ACC112 (cell line): ENCODE results near the gene COL5A2.

Experiments
- H2AFZ ChIP-seq: fragments of 200-600 bp; sonication (generic); one replicate; pipeline ENCODE4 v1.6.0; 2017; ENCODE audit warnings: antibody characterized with exemption, low read length; ENCODE audit not compliant: unreplicated experiment
- H3K27ac ChIP-seq: fragments of 200-600 bp; sonication (generic); 2 replicates; pipeline ENCODE4 v1.5.1; 2014; ENCODE audit warnings: low read depth, mild to moderate bottlenecking, antibody characterized with exemption, low read length, moderate library complexity
- H3K27me3 ChIP-seq: fragments of 200-600 bp; sonication (generic); 2 replicates; pipeline ENCODE4 v1.6.1; 2014; ENCODE audit warnings: mild to moderate bottlenecking, antibody characterized with exemption, low read length, moderate library complexity, mixed read lengths; ENCODE audit not compliant: insufficient read depth
- H3K36me3 ChIP-seq: fragments of 200-600 bp; sonication (generic); 2 replicates; pipeline ENCODE4 v1.6.1; 2016; ENCODE audit warnings: mild to moderate bottlenecking, antibody characterized with exemption, low read length, moderate library complexity, mixed read lengths; ENCODE audit not compliant: insufficient read depth
- H3K4me1 ChIP-seq: fragments of 200-600 bp; sonication (generic); one replicate; pipeline ENCODE4 v1.6.1; 2016; ENCODE audit warnings: low read length, mixed read lengths; ENCODE audit not compliant: insufficient read depth, unreplicated experiment, control insufficient read depth
- H3K4me3 ChIP-seq: fragments of 200-600 bp; sonication (generic); 2 replicates; pipeline ENCODE4 v1.5.1; 2014; ENCODE audit warnings: mild to moderate bottlenecking, low read depth, low read length
- H3K79me2 ChIP-seq: fragments of 200-600 bp; sonication (generic); one replicate; pipeline ENCODE4 v1.6.0; 2016; ENCODE audit warnings: low read length; ENCODE audit not compliant: control insufficient read depth, unreplicated experiment, insufficient read depth

COL5A2 gene

GRCh38 chr2:189134485-189134884 is 45.1 kb downstream of the COL5A2 start:
- Histone ChIP-seq H3K27me3 (no peaks in the 10 kb centered on the region), H3K79me2 (peaks cover 87% of the 10 kb centered on the region), H3K4me3 (no peak overlapping the region), H3K27ac (peak overlapping the region; percentile 14; the same call in 1 of the 2 replicates), H3K4me1 (peaks cover 39% of the 10 kb centered on the region), H3K36me3 (peaks cover 15% of the 10 kb centered on the region; the same call in 1 of the 2 replicates), H2AFZ (no peak overlapping the region)

DNA sequence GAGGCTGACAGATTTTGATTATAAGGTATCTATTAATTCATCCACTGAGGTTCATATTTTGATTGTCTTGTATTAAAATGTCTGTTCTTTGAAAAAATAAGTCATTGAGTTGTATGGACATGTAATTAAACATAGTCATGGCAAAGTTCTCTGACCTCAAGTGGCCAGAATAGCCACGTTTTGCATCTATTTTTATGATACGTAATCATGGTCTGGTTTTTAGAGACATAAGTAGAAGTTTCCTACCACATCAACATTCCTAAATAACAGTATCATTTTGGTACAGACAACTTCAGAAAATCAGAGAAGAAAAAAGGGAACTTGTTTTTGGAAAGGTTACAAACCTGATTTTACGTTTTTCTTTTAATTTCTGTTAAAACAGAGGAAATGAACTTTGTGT is 47.6 kb downstream of the COL5A2 start:
- H3K79me2 ChIP-seq = peaks cover 89% of the 10 kb centered on the region
- no peaks in the 10 kb centered on the region for H3K27me3 ChIP-seq
- H3K36me3 ChIP-seq = peaks cover 24% of the 10 kb centered on the region
- no peak overlapping the region for H3K4me3 ChIP-seq
- H2AFZ ChIP-seq = no peak overlapping the region
- H3K27ac ChIP-seq = peak overlapping the region; percentile 84
- peaks cover 42% of the 10 kb centered on the region for H3K4me1 ChIP-seq

- peak overlapping the region; percentile 84 for H3K27ac ChIP-seq
- H3K4me3 ChIP-seq = peak overlapping the region; percentile 44
- H2AFZ ChIP-seq = no peak overlapping the region
- H3K36me3 ChIP-seq = peaks cover 34% of the 10 kb centered on the region
- peaks cover 90% of the 10 kb centered on the region for H3K79me2 ChIP-seq
- H3K4me1 ChIP-seq = peaks cover 37% of the 10 kb centered on the region
- no peaks in the 10 kb centered on the region for H3K27me3 ChIP-seq
Measured at GRCh38 chr2:189129971-189130370, 49.6 kb downstream of the COL5A2 start.

DNA sequence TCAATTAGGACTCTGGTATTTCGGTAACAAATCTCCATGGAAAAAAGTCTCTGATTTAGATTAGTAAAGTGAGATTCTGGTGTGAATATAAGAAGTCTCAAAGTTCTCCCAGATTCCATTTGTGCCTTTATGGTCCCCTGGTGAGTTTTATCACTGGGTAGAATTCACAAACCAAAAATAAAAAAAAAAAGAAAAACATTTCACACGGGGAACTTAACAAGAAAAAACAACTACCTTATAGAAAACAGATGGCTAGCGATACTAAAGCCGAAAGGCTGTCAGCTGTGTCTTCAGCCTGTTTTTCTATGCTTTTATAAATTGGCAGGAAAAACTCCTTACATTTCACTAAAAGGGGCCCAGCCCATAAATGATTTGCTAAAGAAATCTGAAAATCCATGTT is 50.6 kb downstream of the COL5A2 start:
- Histone ChIP-seq H3K27ac (peak overlapping the region; percentile 84), H3K4me3 (peak overlapping the region; percentile 33), H3K36me3 (peaks cover 34% of the 10 kb centered on the region), H3K27me3 (no peaks in the 10 kb centered on the region), H2AFZ (no peak overlapping the region), H3K4me1 (peaks cover 37% of the 10 kb centered on the region), H3K79me2 (peaks cover 91% of the 10 kb centered on the region)

- Histone ChIP-seq H3K4me1 (peaks cover 37% of the 10 kb centered on the region), H3K79me2 (peaks cover 88% of the 10 kb centered on the region), H3K27ac (no peak overlapping the region), H3K4me3 (no peak overlapping the region), H3K27me3 (no peaks in the 10 kb centered on the region), H3K36me3 (peaks cover 26% of the 10 kb centered on the region), H2AFZ (no peak overlapping the region)
Measured at GRCh38 chr2:189127756-189128155, 51.8 kb downstream of the COL5A2 start.

DNA sequence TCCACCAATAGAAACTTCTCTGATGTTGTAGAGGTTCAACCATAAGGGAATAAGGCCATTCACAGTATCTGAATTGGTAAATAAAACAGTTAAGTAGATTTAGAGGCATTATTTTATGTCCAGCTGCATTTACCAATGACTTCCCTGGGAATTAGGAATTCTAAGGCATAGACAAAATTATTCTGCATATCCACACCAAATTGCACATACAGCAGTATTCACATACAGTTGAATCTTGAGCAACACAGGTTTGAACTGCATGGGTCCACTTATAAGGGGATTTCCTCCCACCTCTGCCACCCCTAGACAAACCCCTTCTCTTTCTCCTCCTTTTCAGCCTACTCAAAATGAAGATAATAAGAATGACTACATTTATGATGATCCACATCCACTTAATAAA is 54.4 kb downstream of the COL5A2 start:
- H3K27me3 ChIP-seq = no peaks in the 10 kb centered on the region
- peaks cover 25% of the 10 kb centered on the region for H3K4me1 ChIP-seq
- H3K79me2 ChIP-seq = peaks cover 87% of the 10 kb centered on the region
- no peak overlapping the region for H3K27ac ChIP-seq
- H3K36me3 ChIP-seq = peaks cover 26% of the 10 kb centered on the region
- H2AFZ ChIP-seq = no peak overlapping the region
- H3K4me3 ChIP-seq = no peak overlapping the region

GRCh38 chr2:189124175-189124574 is 55.4 kb downstream of the COL5A2 start:
- no peak overlapping the region for H2AFZ ChIP-seq
- H3K36me3 ChIP-seq = peaks cover 26% of the 10 kb centered on the region
- H3K79me2 ChIP-seq = peaks cover 84% of the 10 kb centered on the region
- no peak overlapping the region for H3K4me3 ChIP-seq
- no peaks in the 10 kb centered on the region for H3K27me3 ChIP-seq
- H3K4me1 ChIP-seq = peaks cover 22% of the 10 kb centered on the region
- no peak overlapping the region for H3K27ac ChIP-seq

DNA sequence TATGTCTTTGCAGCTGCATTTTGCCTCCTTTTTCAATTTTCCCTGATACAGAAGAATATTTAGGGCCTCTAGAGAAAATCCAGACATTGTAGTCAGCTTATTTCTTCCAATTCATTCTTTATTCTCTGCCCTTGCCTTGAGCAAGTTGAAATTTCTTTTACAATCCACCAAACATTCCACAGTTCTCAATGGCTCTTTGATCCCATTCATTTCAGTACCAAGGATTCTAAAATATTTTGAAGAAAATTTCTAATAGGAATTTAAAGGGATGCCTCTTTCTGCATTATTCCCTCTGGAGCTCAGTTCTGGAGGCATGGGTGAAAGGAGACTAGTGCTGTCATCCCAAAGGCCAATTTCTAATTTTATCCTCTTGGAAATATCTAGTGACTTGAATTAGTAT is 61.2 kb downstream of the COL5A2 start:
- peaks cover 78% of the 10 kb centered on the region for H3K79me2 ChIP-seq
- H3K4me1 ChIP-seq = peaks cover 64% of the 10 kb centered on the region
- no peaks in the 10 kb centered on the region for H3K36me3 ChIP-seq
- H3K27me3 ChIP-seq = no peaks in the 10 kb centered on the region
- H3K4me3 ChIP-seq = no peak overlapping the region
- H3K27ac ChIP-seq = no peak overlapping the region
- no peak overlapping the region for H2AFZ ChIP-seq

- H3K79me2 ChIP-seq = peaks cover 82% of the 10 kb centered on the region
Measured at GRCh38 chr2:189116979-189117378, 62.6 kb downstream of the COL5A2 start.

DNA sequence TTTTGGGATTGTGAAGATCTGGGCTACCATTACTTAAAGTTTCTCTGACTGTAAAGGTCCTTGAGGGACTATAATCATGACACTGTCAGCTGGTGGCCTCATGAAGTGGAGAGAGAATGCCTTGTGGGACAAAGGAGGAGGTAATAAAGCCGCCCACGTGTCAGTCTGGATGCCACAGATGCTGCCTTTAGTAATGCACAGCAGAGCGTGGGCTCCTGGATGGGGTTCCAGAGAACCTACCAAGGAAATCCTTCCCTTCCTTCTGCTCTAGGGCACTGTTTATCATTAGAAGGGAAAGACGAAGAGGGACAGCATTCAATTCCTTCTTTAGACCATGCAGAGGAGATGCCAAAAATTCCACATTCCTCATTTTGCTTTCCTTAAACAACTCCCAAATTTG is 63.5 kb downstream of the COL5A2 start:
- no peaks in the 10 kb centered on the region for H3K36me3 ChIP-seq
- H2AFZ ChIP-seq = no peak overlapping the region
- peaks cover 70% of the 10 kb centered on the region for H3K4me1 ChIP-seq
- peak overlapping the region; percentile 36; the same call in 1 of the 2 replicates for H3K4me3 ChIP-seq
- H3K27ac ChIP-seq = peak overlapping the region; percentile 62
- no peaks in the 10 kb centered on the region for H3K27me3 ChIP-seq
- H3K79me2 ChIP-seq = peaks cover 81% of the 10 kb centered on the region

More at GRCh38 chr2:189116979-189117378, 62.6 kb downstream of the COL5A2 start:
- H3K36me3 ChIP-seq = no peaks in the 10 kb centered on the region
- no peak overlapping the region for H2AFZ ChIP-seq
- H3K27ac ChIP-seq = peak overlapping the region; percentile 62
- H3K4me3 ChIP-seq = peak overlapping the region; percentile 36; the same call in 1 of the 2 replicates
- no peaks in the 10 kb centered on the region for H3K27me3 ChIP-seq
- H3K4me1 ChIP-seq = peaks cover 66% of the 10 kb centered on the region

GRCh38 chr2:189115126-189115525 is 64.4 kb downstream of the COL5A2 start:
- no peak overlapping the region for H2AFZ ChIP-seq
- no peaks in the 10 kb centered on the region for H3K27me3 ChIP-seq
- H3K4me1 ChIP-seq = peaks cover 71% of the 10 kb centered on the region
- H3K27ac ChIP-seq = peak overlapping the region; percentile 62
- 0 out of 2 replicates have a peak overlapping the region, but pooled peaks have one; percentile 13 for H3K4me3 ChIP-seq
- H3K79me2 ChIP-seq = peaks cover 80% of the 10 kb centered on the region
- H3K36me3 ChIP-seq = peaks cover 2% of the 10 kb centered on the region; the same call in 1 of the 2 replicates
